Spinal cord (tissue), 10 donors: ENCODE measurements around the gene GRAP2. TPM values are rescaled to one million over a fixed set of nuclear protein-coding genes. Genes with fewer than 3 reads are reported as not detected.
"Not testable (repeated sequence)": the region's sequence is repeated elsewhere in the genome, so short reads cannot be mapped to it uniquely, and the experiment has no call there.

Experiments
- DNase-seq, 6 donors: peaks; one replicate each; pipeline versions ENCODE4 v3.0.0 to v3.0.0-alpha.2; 2013 to 2015; ENCODE audit warnings: low spot score in 6 of 6, low read depth in 4 of 6
- H3K27ac ChIP-seq: one replicate; pipeline ENCODE4 v1.5.1; 2013; ENCODE audit warnings: low read depth, low read length, control low read depth
- H3K27me3 ChIP-seq: one replicate; pipeline ENCODE4 v1.6.1; 2013; ENCODE audit warnings: low read length; ENCODE audit not compliant: control insufficient read depth, insufficient read depth
- H3K36me3 ChIP-seq: one replicate; pipeline ENCODE4 v1.6.1; 2013; ENCODE audit warnings: low read length; ENCODE audit not compliant: control insufficient read depth, insufficient read depth
- H3K4me1 ChIP-seq: one replicate; pipeline ENCODE4 v1.6.1; 2013; ENCODE audit warnings: low read length; ENCODE audit not compliant: control insufficient read depth, insufficient read depth
- H3K4me3 ChIP-seq: one replicate; pipeline ENCODE4 v1.5.1; 2013; ENCODE audit warnings: low read depth, low read length, control low read depth
- H3K9me3 ChIP-seq: one replicate; pipeline ENCODE4 v1.6.1; 2013; ENCODE audit warnings: low read length; ENCODE audit not compliant: control insufficient read depth, insufficient read depth
- WGBS: methylation state at CpG from one replicate; pipeline ENCODE4 v1.1.5; 2013; ENCODE audit warnings: missing lambda C conversion rate; ENCODE audit not compliant: insufficient coverage; 5-methylcytosine and 5-hydroxymethylcytosine counted together
- polyA plus RNA-seq, 2 donors: library from polyadenylated mRNA; unstranded; fragments of 120-200 nt; gene quantifications; one replicate each; pipeline ENCODE4 v1.2.1, GENCODE V29; 2013; ENCODE audit not compliant: insufficient read length in 2 of 2
- total RNA-seq, 2 donors: library from RNA; depleted of rRNA in 1 of 2; stranded (reverse); fragments of 120-200 nt in 1 of 2; fragments of >200 nt in 1 of 2; gene quantifications; one replicate each; pipeline versions ENCODE4 v1.2.3 to v1.2.4, GENCODE V29; 2013 to 2014
- donor health status: healthy.

Gene GRAP2
- total and polyA plus RNA-seq, 4 donors: 0.48 to 1.8 (median 0.73) TPM

- 96% methylated on average over 5 of the region's 6 CpGs for WGBS
- H3K9me3 ChIP-seq: no peaks in the 10 kb centered on the region
- H3K36me3 ChIP-seq: no peaks in the 10 kb centered on the region
Measured at GRCh38 chr22:39896313-39896996, 4.4 kb upstream of the GRAP2 start.

GRCh38 chr22:39897841-39898240 is 3.0 kb upstream of the GRAP2 start:
- WGBS: 97% methylated on average over 3 of the region's 3 CpGs
- no peak for DNase-seq
- no peaks in the 10 kb centered on the region for H3K36me3 ChIP-seq
- H3K4me3 ChIP-seq: no peak overlapping the region
- H3K27me3 ChIP-seq: peaks cover 2% of the 10 kb centered on the region
- H3K4me1 ChIP-seq: no peaks in the 10 kb centered on the region
- no peaks in the 10 kb centered on the region for H3K9me3 ChIP-seq
- no peak overlapping the region for H3K27ac ChIP-seq

More at GRCh38 chr22:39896313-39896996, 4.4 kb upstream of the GRAP2 start:
- DNase-seq: no peak
- no peak overlapping the region for H3K4me3 ChIP-seq
- H3K4me1 ChIP-seq: no peaks in the 10 kb centered on the region
- H3K27me3 ChIP-seq: peaks cover 2% of the 10 kb centered on the region
- H3K27ac ChIP-seq: no peak overlapping the region

- WGBS: 60% methylated on average over 1 of the region's 2 CpGs
Measured at GRCh38 chr22:39898997-39899396, 1.9 kb upstream of the GRAP2 start.

GRCh38 chr22:39901565-39902146 is 772 bp downstream of the GRAP2 start:
- WGBS: no CpG with 5 or more reads among the region's 8 CpGs
- DNase-seq: no peak
- Histone ChIP-seq H3K27ac (no peak overlapping the region), H3K36me3 (no peaks in the 10 kb centered on the region), H3K9me3 (no peaks in the 10 kb centered on the region), H3K4me3 (no peak overlapping the region), H3K4me1 (no peaks in the 10 kb centered on the region), H3K27me3 (no peaks in the 10 kb centered on the region)

More at GRCh38 chr22:39898997-39899396, 1.9 kb upstream of the GRAP2 start:
- DNase-seq: peak in 1 of 6 donors; percentile 44
- Histone ChIP-seq H3K4me1 (no peaks in the 10 kb centered on the region), H3K9me3 (no peaks in the 10 kb centered on the region), H3K4me3 (no peak overlapping the region), H3K27me3 (no peaks in the 10 kb centered on the region), H3K36me3 (no peaks in the 10 kb centered on the region), H3K27ac (no peak overlapping the region)

DNA sequence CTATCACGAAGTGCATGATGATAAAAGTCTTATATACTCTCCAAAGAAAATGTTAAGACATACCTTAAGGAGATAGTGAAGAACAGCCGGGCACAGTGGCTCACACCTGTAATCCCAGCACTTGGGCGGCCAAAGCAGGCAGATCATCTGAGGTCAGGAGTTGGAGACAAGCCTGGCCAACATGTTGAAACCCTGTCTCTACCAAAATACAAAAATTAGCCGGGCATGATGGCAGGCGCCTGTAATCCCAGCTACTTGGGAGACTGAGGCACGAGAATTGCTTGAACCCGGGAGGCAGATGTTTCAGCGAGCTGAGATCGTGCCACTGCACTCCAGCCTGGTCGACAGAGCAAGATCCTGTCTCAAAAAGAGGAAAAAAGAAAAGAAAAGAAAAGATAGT is 3.1 kb downstream of the GRAP2 start:
- H3K27me3 ChIP-seq, H3K27ac ChIP-seq, H3K9me3 ChIP-seq, H3K4me1 ChIP-seq, H3K4me3 ChIP-seq, DNase-seq, H3K36me3 ChIP-seq: not testable (repeated sequence)
- 98% methylated on average over 6 of the region's 10 CpGs for WGBS

DNA sequence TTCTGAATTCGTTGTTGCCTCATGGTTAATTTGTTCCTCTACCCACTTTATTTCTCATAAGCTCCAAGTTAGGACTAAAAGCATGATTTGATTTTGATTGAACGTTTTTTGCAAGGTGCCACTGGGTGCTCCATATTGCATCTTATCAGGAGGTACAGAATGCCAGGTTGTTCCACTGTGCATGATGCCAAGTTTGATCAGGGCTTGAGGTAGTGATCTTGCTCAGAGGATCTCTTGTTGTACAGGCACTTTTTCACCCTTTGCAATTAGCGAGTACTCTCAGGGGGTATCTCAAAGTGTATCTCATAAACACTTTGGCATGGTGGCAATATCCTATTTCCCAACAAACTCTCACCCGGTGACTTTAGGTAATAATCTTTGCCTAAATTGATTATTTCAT is 4.0 kb downstream of the GRAP2 start:
- no peak for DNase-seq
- 86% methylated on average over 1 of the region's 4 CpGs for WGBS
- Histone ChIP-seq H3K36me3 (no peaks in the 10 kb centered on the region), H3K9me3 (no peaks in the 10 kb centered on the region), H3K27ac (no peak overlapping the region), H3K4me3 (no peak overlapping the region), H3K27me3 (no peaks in the 10 kb centered on the region), H3K4me1 (no peaks in the 10 kb centered on the region)

DNA sequence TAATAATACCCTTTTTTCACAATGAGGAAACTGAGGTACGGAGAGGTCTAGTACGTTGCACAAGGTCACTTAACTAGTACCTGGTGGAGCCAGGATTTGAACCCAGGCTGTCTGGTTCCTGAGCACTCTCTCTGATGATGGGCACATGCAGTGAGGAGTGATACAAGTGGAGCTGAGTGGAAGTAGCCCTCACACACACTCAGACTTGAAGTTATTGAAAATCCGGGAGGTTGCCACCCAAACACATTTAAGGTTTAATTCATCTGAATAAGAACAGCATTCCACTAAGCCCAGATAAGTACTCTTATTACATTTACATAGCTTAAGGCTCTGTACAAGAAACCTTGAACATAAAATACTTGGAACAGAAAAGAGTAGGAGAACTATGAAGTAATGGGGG is 4.8 kb downstream of the GRAP2 start:
- no peak overlapping the region for H3K27ac ChIP-seq
- H3K36me3 ChIP-seq: no peaks in the 10 kb centered on the region
- WGBS: 100% methylated on average over 2 of the region's 3 CpGs
- H3K4me3 ChIP-seq: no peak overlapping the region
- H3K9me3 ChIP-seq: no peaks in the 10 kb centered on the region
- DNase-seq: no peak
- H3K27me3 ChIP-seq: no peaks in the 10 kb centered on the region
- H3K4me1 ChIP-seq: no peaks in the 10 kb centered on the region

DNA sequence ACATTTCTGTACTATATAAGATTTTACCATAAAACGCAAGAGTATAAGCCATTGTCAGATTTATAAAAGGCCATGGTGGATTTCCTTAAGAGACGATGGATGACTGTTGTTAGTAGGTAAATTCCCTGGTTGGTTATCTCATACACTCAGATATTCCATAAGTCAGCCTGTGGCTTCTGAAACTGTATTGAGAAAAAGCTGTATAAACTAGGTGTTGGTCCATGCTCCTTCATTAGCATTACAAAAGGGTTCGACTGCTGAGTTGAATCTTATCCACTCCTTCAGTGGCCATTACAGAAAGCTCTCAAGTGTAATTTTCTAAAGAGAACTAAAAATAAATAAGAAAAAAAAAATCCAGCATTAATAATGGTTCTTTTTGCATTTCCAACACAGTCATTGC is 5.3 kb downstream of the GRAP2 start:
- no peak for DNase-seq
- Histone ChIP-seq H3K27ac (no peak overlapping the region), H3K27me3 (no peaks in the 10 kb centered on the region), H3K9me3 (no peaks in the 10 kb centered on the region), H3K4me1 (no peaks in the 10 kb centered on the region), H3K4me3 (no peak overlapping the region), H3K36me3 (no peaks in the 10 kb centered on the region)
- no CpG with 5 or more reads among the region's 3 CpGs for WGBS

DNA sequence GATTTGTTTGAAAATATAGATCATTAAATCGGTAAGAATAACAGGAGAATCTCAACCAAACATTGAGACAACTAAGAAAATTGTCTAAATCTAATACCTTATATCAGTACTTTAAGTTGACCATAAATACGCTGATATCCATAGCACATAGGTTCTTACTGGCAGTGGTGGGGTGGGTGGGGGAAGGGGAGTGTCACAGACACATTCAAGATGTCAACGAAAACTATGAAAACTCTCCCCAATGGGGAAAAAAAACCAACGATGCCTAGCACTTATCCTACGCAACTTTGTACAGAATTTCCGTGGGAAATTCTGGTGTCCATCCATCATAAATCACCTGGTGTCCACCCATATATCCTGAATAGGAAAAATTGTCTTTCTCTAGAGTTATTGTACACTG is 6.2 kb downstream of the GRAP2 start:
- no peaks in the 10 kb centered on the region for H3K27me3 ChIP-seq
- H3K36me3 ChIP-seq: no peaks in the 10 kb centered on the region
- H3K9me3 ChIP-seq: no peaks in the 10 kb centered on the region
- no peaks in the 10 kb centered on the region for H3K4me1 ChIP-seq
- no peak for DNase-seq
- no peak overlapping the region for H3K4me3 ChIP-seq
- no peak overlapping the region for H3K27ac ChIP-seq
- WGBS: no CpG with 5 or more reads among the region's 6 CpGs

- no peak overlapping the region for H3K4me3 ChIP-seq
- H3K27ac ChIP-seq: no peak overlapping the region
- no peak for DNase-seq
- no peaks in the 10 kb centered on the region for H3K27me3 ChIP-seq
- no peaks in the 10 kb centered on the region for H3K36me3 ChIP-seq
- no peaks in the 10 kb centered on the region for H3K4me1 ChIP-seq
- H3K9me3 ChIP-seq: no peaks in the 10 kb centered on the region
- 93% methylated on average over 8 of the region's 9 CpGs for WGBS
Measured at GRCh38 chr22:39907605-39908097, 6.8 kb downstream of the GRAP2 start.
